HPDE6-E6E7 (cell line): ENCODE data around the gene ZNF148.

Experiments used
- DNase-seq: peaks from one replicate; pipeline ENCODE4 v3.0.0; 2011; ENCODE audit warnings: missing footprints; ENCODE audit errors: extremely low spot score

Gene ZNF148

GRCh38 chr3:125281381-125281780, 93.7 kb downstream of the ZNF148 start:
- no peak for DNase-seq

- DNase-seq = no peak
These were observed 94.3 kb downstream of the ZNF148 start for GRCh38 chr3:125280668-125281361.

GRCh38 chr3:125278155-125278554, 97.0 kb downstream of the ZNF148 start:
- no peak for DNase-seq

GRCh38 chr3:125271127-125271526, 104.0 kb downstream of the ZNF148 start:
- no peak for DNase-seq

GRCh38 chr3:125267460-125267859, 107.7 kb downstream of the ZNF148 start:
- no peak for DNase-seq

- DNase-seq = no peak
These were observed 108.2 kb downstream of the ZNF148 start for GRCh38 chr3:125266971-125267370.

- no peak for DNase-seq
These were observed 113.0 kb downstream of the ZNF148 start for GRCh38 chr3:125262161-125262560.

GRCh38 chr3:125261031-125261430, 114.1 kb downstream of the ZNF148 start:
- no peak for DNase-seq

- no peak for DNase-seq
These were observed 115.0 kb downstream of the ZNF148 start for GRCh38 chr3:125260158-125260557.

- DNase-seq = no peak
These were observed 117.6 kb downstream of the ZNF148 start for GRCh38 chr3:125257536-125257935.

GRCh38 chr3:125256675-125257074, 118.5 kb downstream of the ZNF148 start:
- DNase-seq = no peak

- DNase-seq = no peak
These were observed 124.2 kb downstream of the ZNF148 start for GRCh38 chr3:125250973-125251372.

GRCh38 chr3:125246237-125246636, 128.9 kb downstream of the ZNF148 start:
- no peak for DNase-seq

GRCh38 chr3:125245521-125245920, 129.6 kb downstream of the ZNF148 start:
- no peak for DNase-seq

- DNase-seq = no peak
These were observed 134.6 kb downstream of the ZNF148 start for GRCh38 chr3:125240496-125240895.

GRCh38 chr3:125239266-125239665, 135.9 kb downstream of the ZNF148 start:
- DNase-seq = no peak

GRCh38 chr3:125238759-125239158, 136.4 kb downstream of the ZNF148 start:
- DNase-seq = no peak

GRCh38 chr3:125236331-125236903, 138.7 kb downstream of the ZNF148 start:
- no peak for DNase-seq

GRCh38 chr3:125234831-125235230, 140.3 kb downstream of the ZNF148 start:
- DNase-seq = no peak

GRCh38 chr3:125232401-125232800, 142.7 kb downstream of the ZNF148 start:
- DNase-seq = no peak

GRCh38 chr3:125231895-125232294, 143.2 kb downstream of the ZNF148 start:
- DNase-seq = peak; percentile 40

GRCh38 chr3:125229707-125230106, 145.4 kb downstream of the ZNF148 start:
- DNase-seq = no peak

- DNase-seq = no peak
These were observed 146.0 kb downstream of the ZNF148 start for GRCh38 chr3:125229168-125229567.

- DNase-seq = no peak
These were observed 153.3 kb downstream of the ZNF148 start for GRCh38 chr3:125221831-125222230.
